Activated CD8-positive, alpha-beta T cell treated with anti-CD3 and anti-CD28 coated beads, Interleukin-2, amount 10 ng/mL, durations not matched to agents 7 days and 5 days (primary cell): ENCODE measurements around the gene HSPB9. TPM values are rescaled to one million over a fixed set of nuclear protein-coding genes. Genes with fewer than 3 reads are reported as not detected.

Experiments
- ATAC-seq: fragments of 150-1000 bp; cut with Tn5 transposase; one replicate; pipeline ENCODE4 v1.10.0; 2021; ENCODE audit warnings: moderate library complexity
- CTCF ChIA-PET: fragments of 350-600 bp; sonication (Branson Sonifier 250); formaldehyde crosslinking; loops from one replicate; lab custom pipeline; 2021; ENCODE audit warnings: antibody characterized with exemption; lab: Charles Lee
- POLR2A ChIA-PET: fragments of 350-600 bp; sonication (Branson Sonifier 250); formaldehyde crosslinking; loops from one replicate; lab custom pipeline; 2021; ENCODE audit warnings: antibody characterized with exemption; lab: Charles Lee
- DNase-seq: peaks from one replicate; pipeline ENCODE4 v3.0.0-alpha.2; 2020
- H3K27ac Mint-ChIP-seq: one replicate; pipeline ENCODE4 v1.8.0; 2021; ENCODE audit warnings: mild to moderate bottlenecking, mixed read lengths
- H3K27me3 Mint-ChIP-seq: one replicate; pipeline ENCODE4 v1.8.0; 2021; ENCODE audit warnings: low read depth, mixed read lengths
- H3K36me3 Mint-ChIP-seq: one replicate; pipeline ENCODE4 v1.8.0; 2021; ENCODE audit warnings: low read depth, mixed read lengths
- H3K4me1 Mint-ChIP-seq: one replicate; pipeline ENCODE4 v1.8.0; 2021; ENCODE audit warnings: low read depth, mixed read lengths
- H3K4me3 Mint-ChIP-seq: one replicate; pipeline ENCODE4 v1.8.0; 2021; ENCODE audit warnings: mild to moderate bottlenecking, mixed read lengths
- H3K9me3 Mint-ChIP-seq: one replicate; pipeline ENCODE4 v1.8.0; 2022; ENCODE audit warnings: mixed read lengths; ENCODE audit not compliant: insufficient read depth
- total RNA-seq, 2 experiments: library from RNA; stranded (reverse); gene quantifications; one replicate each; pipeline ENCODE4 v1.2.3, GENCODE V29; 2021

HSPB9 gene
- total RNA-seq, 2 experiments from 2014 or later = 0.16 to 0.29 TPM

GRCh38 chr17:42124256-42124655, 1.7 kb downstream of the HSPB9 start:
- POLR2A ChIA-PET = interaction anchor here (0.6 kb wide), 2 partner anchors 30 to 144 kb away, joined by 3 to 4 read pairs; no protein-coding TSS in a partner anchor
- no peaks in the 10 kb centered on the region for H3K9me3 Mint-ChIP-seq

GRCh38 chr17:42125565-42125964, 3.0 kb downstream of the HSPB9 start:
- no peak overlapping the region for H3K4me3 Mint-ChIP-seq
- ATAC-seq (no peak), DNase-seq (no peak)
- no peaks in the 10 kb centered on the region for H3K9me3 Mint-ChIP-seq
- peaks cover 9% of the 10 kb centered on the region for H3K4me1 Mint-ChIP-seq
- H3K36me3 Mint-ChIP-seq = peaks cover 52% of the 10 kb centered on the region
- ChIA-PET POLR2A (no interaction called here), CTCF (interaction anchor here (0.6 kb wide), 1 partner anchor 89 kb away, joined by 3 read pairs; no protein-coding TSS in a partner anchor)
- no peak overlapping the region for H3K27ac Mint-ChIP-seq
- no peaks in the 10 kb centered on the region for H3K27me3 Mint-ChIP-seq

More at GRCh38 chr17:42124256-42124655, 1.7 kb downstream of the HSPB9 start:
- CTCF ChIA-PET = interaction anchor here (1.0 kb wide), 1 partner anchor 9 kb away, joined by 3 read pairs; no protein-coding TSS in a partner anchor
- Mint-ChIP-seq H3K4me1 (peaks cover 19% of the 10 kb centered on the region), H3K36me3 (peaks cover 40% of the 10 kb centered on the region), H3K4me3 (no peak overlapping the region), H3K27me3 (no peaks in the 10 kb centered on the region), H3K27ac (no peak overlapping the region)
- DNase-seq = no peak
- ATAC-seq = no peak

- H3K36me3 Mint-ChIP-seq = peaks cover 58% of the 10 kb centered on the region
- peaks cover 9% of the 10 kb centered on the region for H3K4me1 Mint-ChIP-seq
- H3K27me3 Mint-ChIP-seq = no peaks in the 10 kb centered on the region
- ChIA-PET CTCF (no interaction called here), POLR2A (interaction anchor here (0.7 kb wide), 1 partner anchor 41 kb away, joined by 3 read pairs; no protein-coding TSS in a partner anchor)
- H3K9me3 Mint-ChIP-seq = no peaks in the 10 kb centered on the region
- peak overlapping the region; percentile 15 for H3K27ac Mint-ChIP-seq
- no peak overlapping the region for H3K4me3 Mint-ChIP-seq
- DNase-seq (no peak), ATAC-seq (no peak)
These were observed 4.2 kb downstream of the HSPB9 start for GRCh38 chr17:42126836-42127235.

- Mint-ChIP-seq H3K36me3 (peaks cover 58% of the 10 kb centered on the region), H3K4me1 (peaks cover 15% of the 10 kb centered on the region), H3K4me3 (no peak overlapping the region), H3K9me3 (no peaks in the 10 kb centered on the region), H3K27ac (no peak overlapping the region), H3K27me3 (no peaks in the 10 kb centered on the region)
- DNase-seq (no peak), ATAC-seq (no peak)
- CTCF ChIA-PET = interaction anchor here (0.7 to 1.2 kb wide), 2 partner anchors 9 to 124 kb away, joined by 3 read pairs; no protein-coding TSS in a partner anchor
- POLR2A ChIA-PET = no interaction called here
These were observed 4.8 kb downstream of the HSPB9 start for GRCh38 chr17:42127414-42127813.

GRCh38 chr17:42129109-42129837, 6.7 kb downstream of the HSPB9 start:
- Mint-ChIP-seq H3K4me3 (no peak overlapping the region), H3K27ac (no peak overlapping the region), H3K36me3 (peaks cover 62% of the 10 kb centered on the region), H3K4me1 (peaks cover 32% of the 10 kb centered on the region), H3K9me3 (no peaks in the 10 kb centered on the region), H3K27me3 (no peaks in the 10 kb centered on the region)
- ATAC-seq (no peak), DNase-seq (no peak)
- ChIA-PET CTCF (interaction anchor here (1.5 kb wide), 1 partner anchor 11 kb away, joined by 5 read pairs; no protein-coding TSS in a partner anchor), POLR2A (interaction anchor here (0.6 to 1.0 kb wide), 3 partner anchors 23 to 243 kb away, joined by 3 read pairs; partner anchors contain the start of gene KCNH4)

GRCh38 chr17:42130310-42130936, 7.8 kb downstream of the HSPB9 start:
- POLR2A ChIA-PET = interaction anchor here (1.0 to 1.4 kb wide), 2 partner anchors 9 to 22 kb away, joined by 3 to 7 read pairs; partner anchors contain the start of gene KAT2A
- Mint-ChIP-seq H3K27ac (peak overlapping the region; percentile 32), H3K4me3 (no peak overlapping the region), H3K27me3 (no peaks in the 10 kb centered on the region), H3K36me3 (peaks cover 56% of the 10 kb centered on the region), H3K4me1 (peaks cover 39% of the 10 kb centered on the region), H3K9me3 (no peaks in the 10 kb centered on the region)
- CTCF ChIA-PET = interaction anchor here (0.5 to 1.5 kb wide), 6 partner anchors 10 to 273 kb away, joined by 3 to 5 read pairs (median 4); partner anchors contain the start of gene KAT2A
- DNase-seq = no peak
- ATAC-seq = no peak

GRCh38 chr17:42131232-42131631, 8.6 kb downstream of the HSPB9 start:
- POLR2A ChIA-PET = interaction anchor here (0.6 to 1.4 kb wide), 2 partner anchors 10 to 297 kb away, joined by 3 to 7 read pairs; partner anchors contain the start of gene KAT2A
- H3K36me3 Mint-ChIP-seq = peaks cover 54% of the 10 kb centered on the region

GRCh38 chr17:42131981-42132432, 9.4 kb downstream of the HSPB9 start:
- H3K36me3 Mint-ChIP-seq = peaks cover 54% of the 10 kb centered on the region
- DNase-seq (no peak), ATAC-seq (no peak)
- H3K9me3 Mint-ChIP-seq = no peaks in the 10 kb centered on the region
- H3K27me3 Mint-ChIP-seq = no peaks in the 10 kb centered on the region
- no peak overlapping the region for H3K4me3 Mint-ChIP-seq
- peak overlapping the region; percentile 59 for H3K27ac Mint-ChIP-seq
- ChIA-PET POLR2A (interaction anchor here (1.3 to 2.1 kb wide), 2 partner anchors 11 to 22 kb away, joined by 6 read pairs; partner anchors contain the start of gene KAT2A), CTCF (interaction anchor here (0.6 to 1.4 kb wide), 6 partner anchors 13 to 174 kb away, joined by 3 to 4 read pairs (median 3); partner anchors contain the start of gene DHX58)
- H3K4me1 Mint-ChIP-seq = peaks cover 54% of the 10 kb centered on the region

More at GRCh38 chr17:42131232-42131631, 8.6 kb downstream of the HSPB9 start:
- Mint-ChIP-seq H3K9me3 (no peaks in the 10 kb centered on the region), H3K27ac (no peak overlapping the region), H3K27me3 (no peaks in the 10 kb centered on the region), H3K4me3 (no peak overlapping the region), H3K4me1 (peaks cover 47% of the 10 kb centered on the region)
- ATAC-seq (no peak), DNase-seq (no peak)
- CTCF ChIA-PET = interaction anchor here (0.6 to 1.3 kb wide), 5 partner anchors 10 to 113 kb away, joined by 3 to 5 read pairs (median 4); partner anchors contain the start of gene KAT2A

- no peaks in the 10 kb centered on the region for H3K9me3 Mint-ChIP-seq
- H3K4me1 Mint-ChIP-seq = peaks cover 54% of the 10 kb centered on the region
- H3K36me3 Mint-ChIP-seq = peaks cover 48% of the 10 kb centered on the region
- CTCF ChIA-PET = interaction anchor here (1.1 to 3.9 kb wide), 6 partner anchors 9 to 115 kb away, joined by 3 to 14 read pairs (median 3); partner anchors contain the start of genes DHX58 and KCNH4
- peak; percentile 57 for ATAC-seq
- H3K4me3 Mint-ChIP-seq = no peak overlapping the region
- H3K27ac Mint-ChIP-seq = peak overlapping the region; percentile 60
- H3K27me3 Mint-ChIP-seq = no peaks in the 10 kb centered on the region
- POLR2A ChIA-PET = interaction anchor here (0.9 to 2.1 kb wide), 3 partner anchors 12 to 21 kb away, joined by 3 to 6 read pairs (median 6); partner anchors contain the start of gene KAT2A
- DNase-seq = no peak
These were observed 10.3 kb downstream of the HSPB9 start for GRCh38 chr17:42132941-42133340.

- Mint-ChIP-seq H3K27ac (peak overlapping the region; percentile 60), H3K4me1 (peaks cover 51% of the 10 kb centered on the region), H3K9me3 (no peaks in the 10 kb centered on the region), H3K4me3 (no peak overlapping the region), H3K27me3 (no peaks in the 10 kb centered on the region), H3K36me3 (peaks cover 42% of the 10 kb centered on the region)
- ChIA-PET CTCF (interaction anchor here (0.9 to 3.9 kb wide), 6 partner anchors 9 to 394 kb away, joined by 3 to 14 read pairs (median 3); partner anchors contain the start of gene KCNH4), POLR2A (interaction anchor here (0.8 to 2.1 kb wide), 3 partner anchors 17 to 21 kb away, joined by 3 to 6 read pairs (median 3); no protein-coding TSS in a partner anchor)
- no peak for DNase-seq
- peak; percentile 40 for ATAC-seq
These were observed 10.9 kb downstream of the HSPB9 start for GRCh38 chr17:42133461-42134041.
